Endothelial cell of umbilical vein (primary cell): ENCODE data around the gene KLF13.

Experiments used
- CTCF ChIP-seq, 2 donors: IDR thresholded peaks; 1 replicate in 1 of 2; 2 replicates in 1 of 2; pipeline ENCODE4 v1.5.1; 2011; ENCODE audit warnings: low read length in 2 of 2, mild to moderate bottlenecking in 2 of 2, moderate library complexity in 2 of 2, control low read depth in 1 of 2, inconsistent platforms in 1 of 2, low read depth in 1 of 2; ENCODE audit not compliant: insufficient read depth in 1 of 2; ENCODE audit errors: extremely low read depth in 1 of 2
- EZH2 ChIP-seq: IDR thresholded peaks from 2 replicates; pipeline ENCODE4 v1.6.1; 2012; ENCODE audit warnings: borderline replicate concordance, low read depth, mild to moderate bottlenecking, moderate library complexity, low read length, inconsistent platforms; ENCODE audit not compliant: severe bottlenecking
- JUN ChIP-seq: IDR thresholded peaks from 2 replicates; pipeline ENCODE4 v1.6.1; 2011; ENCODE audit warnings: borderline replicate concordance, low read depth; ENCODE audit not compliant: insufficient read length, insufficient read depth
- POLR2A ChIP-seq: IDR thresholded peaks from 2 replicates; pipeline ENCODE4 v1.6.1; 2012; ENCODE audit warnings: low read depth, mild to moderate bottlenecking, control low read depth, low read length
- POLR2AphosphoS5 ChIP-seq: IDR thresholded peaks from 2 replicates; pipeline ENCODE4 v1.6.1; 2012; ENCODE audit warnings: low read depth, mild to moderate bottlenecking, control low read depth, low read length, moderate library complexity; ENCODE audit not compliant: insufficient read depth

- TF ChIP-seq JUN, result no peak
- no peak for TF ChIP-seq POLR2A
- TF ChIP-seq CTCF (IDR thresholded peaks at IDR 0.05; ENCODE audit: extremely low read depth in 1 of 2, insufficient read depth in 1 of 2, low read depth in 1 of 2, low read length in 2 of 2), result no peak
- no peak for TF ChIP-seq EZH2
- no peak for TF ChIP-seq POLR2AphosphoS5
Observed at GRCh38 chr15:31339558-31339895, 12.9 kb downstream of the KLF13 start.
